Measurements from ENCODE around the gene SPRR2E.
A peak's percentile ranks its signal among the peaks of the same experiment; 100 is the strongest.
"Not testable (repeated sequence)": the region's sequence is repeated elsewhere in the genome, so short reads cannot be mapped to it uniquely, and the experiment has no call there.

SPRR2E gene

DNA sequence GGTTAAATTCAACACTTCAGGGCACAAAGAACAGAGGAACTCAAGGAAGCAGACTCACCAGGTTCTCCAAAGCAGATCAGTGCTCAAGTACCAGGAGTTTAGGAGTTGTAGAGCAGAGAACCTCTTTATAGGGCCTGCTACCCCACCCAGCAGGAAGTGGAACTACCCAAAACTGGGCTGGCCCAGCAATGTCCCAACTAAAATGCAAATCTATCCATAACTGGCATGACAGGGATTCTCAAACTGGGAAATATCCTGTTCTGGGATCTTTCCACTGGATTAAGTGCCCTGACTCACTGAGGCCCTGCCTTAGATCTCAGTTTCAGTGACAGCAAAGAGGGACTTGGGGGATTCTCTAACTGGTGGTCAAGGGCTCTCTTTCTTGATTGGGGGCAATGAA is at the start of gene SPRR2E:
SPRR2E (minus strand) TSS at position 101 of the 400 bp plus-strand sequence. CDS start 775 bp downstream, outside the sequence.
- no peak for DNase-seq (ENCODE audit: low read depth)

DNA sequence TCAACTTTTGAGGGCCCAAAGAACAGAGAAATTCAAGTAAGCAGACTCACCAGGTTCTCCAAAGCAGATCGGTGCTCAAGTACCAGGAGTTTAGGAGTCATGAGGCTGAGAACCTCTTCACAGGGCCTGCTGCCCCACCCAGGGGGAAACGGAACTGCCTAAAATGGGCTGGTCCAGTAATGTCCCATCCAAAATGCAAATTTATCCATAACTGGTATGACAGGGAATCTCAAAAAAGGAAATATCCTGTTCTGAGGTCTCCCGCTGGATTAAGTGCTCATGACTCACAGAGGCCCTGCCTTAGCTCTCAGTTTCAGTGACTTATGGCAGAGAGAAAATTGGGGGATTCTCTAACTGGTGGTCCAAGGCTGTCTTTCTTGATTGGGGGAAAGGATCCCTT is 47.1 kb upstream of the SPRR2E start:
- DNase-seq (ENCODE audit: low read depth): no peak

DNA sequence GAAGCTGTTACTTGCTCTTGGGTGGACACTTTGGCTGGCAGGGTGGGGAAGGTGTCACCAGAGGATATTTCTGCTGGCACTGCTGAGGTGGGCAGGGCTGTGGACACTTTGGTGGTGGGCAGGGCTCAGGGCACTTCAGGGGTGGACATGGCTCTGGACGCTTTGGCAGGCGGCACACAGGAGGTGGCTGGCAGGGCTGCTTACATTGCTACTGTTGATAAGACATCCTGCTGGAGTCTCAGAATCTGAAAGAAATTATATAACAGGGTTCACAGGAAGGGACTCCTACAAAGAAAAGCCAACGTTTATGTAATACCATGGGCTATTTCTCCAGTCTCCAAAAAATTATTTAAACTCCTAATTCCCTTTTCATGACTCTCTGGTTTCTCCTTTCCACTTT is 46.2 kb upstream of the SPRR2E start:
- no peak for DNase-seq (ENCODE audit: low read depth)

DNA sequence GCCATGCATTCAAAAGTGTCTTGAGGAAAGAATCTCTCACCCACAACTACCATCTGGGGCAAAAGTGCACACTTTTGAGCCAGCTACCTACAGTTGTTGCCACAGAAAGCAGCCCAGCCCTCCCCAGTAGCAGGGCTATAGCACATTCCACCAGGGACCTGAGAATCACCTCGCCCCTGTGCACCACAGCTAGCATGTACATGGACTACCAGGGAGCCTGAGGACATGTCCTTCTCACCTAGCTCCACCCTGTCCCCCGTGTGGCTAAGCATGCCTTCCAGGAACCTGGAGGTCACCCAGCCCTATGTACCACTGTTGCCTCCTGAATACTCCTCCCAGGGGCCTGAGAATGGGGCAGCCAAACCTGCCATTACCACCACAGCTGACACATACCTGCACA is 39.4 kb upstream of the SPRR2E start:
- no peak for DNase-seq (ENCODE audit: low read depth)

DNA sequence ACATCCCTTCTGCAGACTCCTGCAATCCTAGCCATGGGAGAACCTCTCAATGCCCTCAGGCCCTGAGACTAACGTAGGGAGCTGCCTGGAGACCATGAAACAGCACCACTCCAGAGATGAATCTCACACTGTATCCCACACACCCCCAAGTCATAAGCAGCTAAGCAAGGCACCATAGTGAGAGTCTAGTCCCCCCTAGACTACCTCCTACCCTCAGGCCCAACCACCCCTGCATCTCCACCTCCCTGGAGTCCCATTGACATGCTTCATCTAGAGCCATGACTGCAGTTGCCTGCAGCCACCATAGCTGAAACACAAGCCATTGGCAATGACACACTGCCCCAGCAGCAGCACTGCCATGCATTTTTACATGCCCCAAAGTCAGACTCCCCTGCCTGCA is 38.9 kb upstream of the SPRR2E start:
- no peak for DNase-seq (ENCODE audit: low read depth)

DNA sequence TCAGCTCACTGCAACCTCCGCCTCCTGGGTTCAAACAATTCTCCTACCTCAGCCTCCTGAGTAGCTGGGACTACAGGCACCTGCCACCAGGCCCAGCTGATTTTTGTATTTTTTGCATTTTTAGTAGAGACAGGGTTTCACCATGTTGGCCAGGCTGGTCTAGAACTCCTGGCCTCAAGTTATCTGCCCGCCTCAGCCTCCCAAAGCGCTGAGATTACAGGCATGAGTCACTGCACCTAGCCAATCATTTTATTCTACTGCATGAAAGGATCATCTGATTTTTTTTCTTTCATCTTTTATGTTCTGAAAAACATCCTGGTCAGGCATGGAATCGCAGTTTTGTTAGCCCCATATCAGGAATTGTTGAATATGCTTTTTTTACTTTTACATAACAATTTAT is 34.4 kb upstream of the SPRR2E start:
- not testable (repeated sequence) for DNase-seq (ENCODE audit: low read depth)

DNA sequence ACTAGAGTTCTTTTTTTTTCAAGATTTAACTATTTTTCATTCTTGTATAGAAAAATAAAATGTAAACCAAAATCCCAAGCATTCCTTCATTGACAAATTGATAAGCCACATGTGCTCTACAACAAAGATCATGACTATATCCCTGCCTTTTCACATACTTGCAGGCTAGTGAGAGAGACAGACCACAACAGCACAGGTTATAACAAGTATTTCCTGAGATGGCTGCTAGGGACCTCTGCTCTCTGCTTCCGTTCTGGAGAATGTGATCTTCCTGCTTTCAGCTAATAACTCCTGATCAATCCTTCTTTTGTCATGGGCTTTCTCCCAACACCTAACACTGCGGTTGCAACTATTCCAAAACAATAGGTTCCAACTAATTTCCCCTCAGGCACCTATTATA is 33.0 kb upstream of the SPRR2E start:
- no peak for DNase-seq (ENCODE audit: low read depth)

DNA sequence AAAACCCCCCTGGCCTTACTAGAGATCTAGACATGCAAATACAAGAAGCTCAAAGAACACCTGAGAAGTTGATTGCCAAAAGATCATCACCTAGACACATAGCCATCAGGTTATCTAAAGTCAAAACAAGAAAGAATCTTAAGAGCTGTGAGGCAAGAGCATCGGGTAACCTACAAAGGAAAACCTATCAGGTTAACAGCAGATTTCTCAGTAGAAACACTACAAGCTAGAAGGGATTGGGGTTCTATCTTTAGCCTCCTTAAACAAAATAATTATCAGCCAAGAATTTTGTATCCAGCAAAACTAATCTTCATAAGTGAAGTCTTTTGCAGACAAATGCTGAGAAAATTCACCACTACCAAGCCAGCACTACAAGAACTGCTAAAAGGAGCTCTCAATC is 31.2 kb upstream of the SPRR2E start:
- no peak for DNase-seq (ENCODE audit: low read depth)

DNA sequence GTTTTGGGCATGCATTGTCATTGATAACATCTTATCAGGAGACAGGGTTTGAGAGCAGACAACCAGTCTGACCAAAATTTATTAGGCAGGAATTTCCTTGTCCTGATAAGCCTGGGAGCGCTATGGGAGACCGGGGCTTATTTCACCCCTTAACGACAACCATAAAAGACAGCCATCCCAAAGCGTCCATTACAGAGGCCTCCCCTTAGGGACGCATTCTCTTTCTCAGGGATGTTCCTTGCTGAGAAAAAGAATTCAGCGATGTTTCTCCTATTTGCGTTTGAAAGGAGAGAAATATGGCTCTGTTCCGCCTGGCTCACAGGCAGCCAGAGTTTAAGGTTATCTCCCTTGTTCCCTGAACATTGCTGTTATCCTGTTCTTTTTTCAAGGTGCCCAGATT is 29.5 kb upstream of the SPRR2E start:
- DNase-seq (ENCODE audit: low read depth): not testable (repeated sequence)

DNA sequence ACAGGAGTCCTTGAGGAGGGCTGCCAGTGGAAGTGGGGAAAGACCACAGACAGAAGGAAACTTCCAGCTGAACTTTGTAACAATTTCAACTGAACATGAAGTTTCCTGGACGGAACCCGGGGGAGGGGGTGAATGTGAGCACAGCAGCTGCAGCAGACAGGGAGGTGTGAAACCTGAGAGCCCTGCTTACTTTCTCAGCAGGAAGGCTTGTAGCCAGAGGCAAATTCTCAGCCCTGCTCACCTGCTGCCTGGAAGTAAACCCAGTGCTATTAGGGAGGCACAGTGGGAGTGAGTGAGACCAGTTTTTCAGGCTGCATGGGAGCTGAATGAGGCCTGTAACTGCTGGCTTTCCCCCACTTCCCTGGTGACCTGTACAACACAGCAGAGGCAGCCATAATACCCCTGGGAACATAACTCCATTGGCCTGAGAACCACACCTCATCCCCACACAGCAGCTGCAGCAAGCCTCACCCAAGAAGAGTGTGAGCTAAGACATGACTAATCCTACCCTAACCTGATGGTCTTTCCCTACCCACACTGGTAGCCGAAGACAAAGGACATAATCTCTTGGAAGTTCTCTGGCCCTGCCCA is 28.6 kb upstream of the SPRR2E start:
- DNase-seq (ENCODE audit: low read depth): no peak

DNA sequence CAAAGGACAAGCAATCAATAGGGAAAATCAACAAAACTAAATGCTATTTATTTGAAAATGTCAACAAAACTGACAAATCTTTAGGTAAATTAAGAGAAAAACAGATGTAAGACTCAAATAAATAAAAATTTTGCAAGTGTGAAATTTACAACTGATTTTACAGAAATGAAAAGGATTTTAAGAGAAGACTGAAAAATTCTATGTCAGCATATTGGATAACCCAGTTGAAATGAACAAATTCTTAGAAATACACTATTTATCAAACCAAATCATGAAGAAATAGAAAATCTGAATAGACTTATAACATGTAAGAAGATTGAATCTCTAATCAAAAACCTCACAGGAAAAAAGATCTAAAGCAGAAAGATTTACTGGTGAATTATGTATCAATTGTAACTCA is 26.6 kb upstream of the SPRR2E start:
- DNase-seq (ENCODE audit: low read depth): no peak

DNA sequence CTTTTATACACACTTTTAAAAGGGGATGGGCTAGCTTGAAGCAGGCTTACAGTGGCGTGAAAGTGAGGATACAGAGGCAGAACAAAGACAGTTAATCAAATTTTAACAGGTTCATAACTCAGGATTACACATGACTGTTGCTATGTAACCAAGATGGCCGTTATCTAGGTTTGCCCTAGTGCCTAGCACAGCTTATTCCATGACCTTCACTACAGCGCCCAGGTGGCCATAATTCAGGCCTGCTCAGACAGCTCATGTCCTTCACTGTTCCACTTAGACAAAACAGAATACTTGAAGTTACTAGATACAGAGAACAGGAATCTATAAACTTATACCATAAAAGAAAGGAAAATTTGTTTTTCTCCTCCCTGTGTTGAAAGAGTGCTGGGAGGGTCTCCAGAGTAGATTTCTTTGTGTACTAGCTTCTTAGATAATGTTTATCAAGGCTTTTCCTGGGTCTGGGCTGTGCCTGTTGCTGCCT is 25.2 kb upstream of the SPRR2E start:
- no peak for DNase-seq (ENCODE audit: low read depth)

DNA sequence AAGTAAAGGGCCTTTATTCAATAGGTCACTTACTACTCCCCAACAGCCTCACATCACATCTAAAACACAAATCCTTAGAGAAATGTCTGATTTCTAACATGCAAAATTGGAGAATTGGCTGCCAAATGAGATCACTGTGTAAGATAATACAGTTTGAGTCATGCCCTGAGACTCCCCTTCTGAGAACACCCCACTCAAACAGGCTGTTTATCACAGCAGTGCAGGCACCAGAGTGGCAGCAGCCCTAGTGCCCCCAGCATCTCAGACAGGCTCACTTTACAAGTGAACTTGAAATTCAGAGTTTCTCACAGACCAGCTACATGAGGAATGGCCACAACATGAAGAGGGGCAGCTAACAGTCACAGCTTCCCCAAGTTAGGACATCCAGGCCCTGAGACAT is 20.9 kb upstream of the SPRR2E start:
- not testable (repeated sequence) for DNase-seq (ENCODE audit: low read depth)

DNA sequence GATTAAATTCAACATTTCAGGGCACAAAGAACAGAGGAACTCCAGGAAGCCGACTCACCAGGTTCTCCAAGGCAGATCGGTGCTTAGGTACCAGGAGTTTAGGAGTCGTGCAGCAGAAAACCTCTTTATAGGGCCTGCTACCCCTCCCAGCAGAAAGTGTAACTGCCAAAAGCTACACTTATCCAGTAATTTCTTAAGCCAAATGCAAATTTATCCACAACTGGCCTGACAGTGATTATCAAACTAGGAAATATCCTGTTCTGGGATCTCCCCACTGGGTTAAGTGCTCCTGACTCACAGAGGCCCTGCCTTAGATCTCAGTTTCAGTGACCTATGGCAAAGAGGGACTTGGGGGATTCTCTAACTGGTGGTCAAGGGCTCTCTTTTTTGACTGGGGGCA is 19.1 kb upstream of the SPRR2E start, which contains the start of gene SPRR2F:
SPRR2F (minus strand) TSS at position 101 of the 400 bp plus-strand sequence. CDS start 783 bp downstream, outside the sequence.
- DNase-seq (ENCODE audit: low read depth): no peak

DNA sequence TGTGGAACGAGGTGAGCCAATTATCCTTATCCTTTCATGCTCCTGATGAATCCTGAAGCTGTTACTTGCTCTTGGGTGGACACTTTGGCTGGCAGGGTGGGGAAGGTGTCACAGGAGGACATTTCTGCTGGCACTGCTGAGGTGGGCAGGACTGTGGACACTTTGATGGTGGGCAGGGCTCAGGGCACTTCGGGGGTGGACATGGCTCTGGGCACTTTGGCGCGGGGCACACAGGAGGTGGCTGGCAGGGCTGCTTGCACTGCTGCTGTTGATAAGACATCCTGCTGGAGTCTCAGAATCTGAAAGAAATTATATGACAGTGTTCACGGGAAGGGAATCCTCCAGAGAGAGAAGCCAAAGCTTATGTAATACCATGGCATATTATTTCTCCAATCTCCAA is 18.1 kb upstream of the SPRR2E start:
- not testable (repeated sequence) for DNase-seq (ENCODE audit: low read depth)

DNA sequence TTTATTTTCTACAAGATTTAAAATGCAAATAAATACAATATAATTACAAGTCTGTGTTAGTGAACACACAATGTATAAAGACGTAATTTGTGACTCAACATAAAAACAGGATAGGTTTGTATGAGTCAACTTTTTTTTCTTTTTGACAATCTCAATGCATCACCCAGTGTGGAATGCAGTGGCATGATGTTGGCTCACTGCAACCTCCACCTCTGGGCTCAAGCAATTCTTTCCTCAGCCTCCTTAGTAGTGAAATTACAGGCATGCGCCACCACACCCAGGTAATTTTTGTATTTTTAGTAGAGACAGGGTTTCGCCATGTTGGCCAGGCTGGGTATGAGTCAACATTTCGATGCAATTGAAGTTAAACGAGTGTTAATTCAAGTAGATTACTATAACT is 5.9 kb upstream of the SPRR2E start:
- peak; percentile 82 for DNase-seq (ENCODE audit: low read depth)

DNA sequence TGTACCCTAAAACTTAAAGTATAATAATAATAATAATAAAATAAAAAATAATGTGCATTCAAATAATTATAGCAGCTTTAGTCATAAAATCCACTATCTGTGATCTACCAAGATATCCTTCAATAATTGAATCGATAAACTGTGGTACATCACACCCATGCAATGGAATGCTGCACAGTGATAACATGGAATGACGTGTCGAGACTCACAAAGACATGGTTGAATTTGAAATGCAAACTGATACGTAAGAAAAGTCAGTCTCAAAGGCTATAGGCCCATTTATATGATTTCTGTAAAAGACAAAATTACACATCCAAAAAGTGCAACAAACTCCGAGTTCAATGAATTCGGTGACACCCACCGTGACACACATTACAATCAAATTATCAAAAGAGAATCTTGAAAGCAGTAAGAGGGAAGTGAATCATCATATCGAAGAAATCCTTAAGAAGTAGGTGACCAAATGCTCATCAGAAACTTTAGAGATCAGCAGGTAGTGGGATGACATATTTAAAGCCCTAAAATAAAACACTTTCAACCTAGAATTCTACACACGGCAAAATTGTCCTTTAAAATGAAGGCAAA is 5.2 kb upstream of the SPRR2E start:
- DNase-seq (ENCODE audit: low read depth): no peak

DNA sequence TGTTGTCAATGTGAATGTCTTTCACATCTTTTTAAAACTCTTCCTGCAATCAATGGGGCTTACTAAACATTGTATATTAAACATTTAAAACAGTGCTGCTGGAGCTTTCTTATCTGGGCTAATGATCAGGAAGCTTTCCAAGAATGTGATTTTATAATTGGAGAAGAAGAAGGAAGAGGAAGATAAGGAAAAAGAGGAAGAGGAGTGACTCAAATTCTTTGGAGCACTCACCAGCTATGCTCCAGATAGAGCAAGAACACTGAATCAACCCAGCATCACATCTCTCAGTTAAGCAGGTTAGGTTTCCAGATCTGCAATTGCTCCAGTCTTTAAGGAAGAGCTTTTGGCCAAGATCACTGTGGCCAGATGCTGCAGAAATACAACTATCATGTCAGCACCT is 1.4 kb upstream of the SPRR2E start:
- DNase-seq (ENCODE audit: low read depth): no peak

DNA sequence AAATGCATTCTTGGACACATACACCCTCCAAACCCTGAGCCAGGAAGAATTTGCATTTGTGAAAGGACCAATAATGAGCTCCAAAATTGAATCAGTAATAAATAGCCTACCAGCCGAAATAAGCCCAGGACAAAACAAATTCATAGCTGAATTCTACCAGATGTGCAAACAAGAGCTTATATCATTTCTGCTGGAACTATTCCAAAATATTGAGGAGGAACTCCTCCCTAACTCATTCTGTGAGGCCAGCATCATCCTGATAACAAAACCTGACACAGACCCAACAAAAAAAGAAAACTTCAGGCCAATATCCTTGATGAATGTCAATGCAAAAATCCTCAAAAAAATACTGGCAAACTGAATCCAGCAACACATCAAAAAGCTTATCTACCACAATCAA is 6.7 kb downstream of the SPRR2E start:
- no peak for DNase-seq (ENCODE audit: low read depth)

DNA sequence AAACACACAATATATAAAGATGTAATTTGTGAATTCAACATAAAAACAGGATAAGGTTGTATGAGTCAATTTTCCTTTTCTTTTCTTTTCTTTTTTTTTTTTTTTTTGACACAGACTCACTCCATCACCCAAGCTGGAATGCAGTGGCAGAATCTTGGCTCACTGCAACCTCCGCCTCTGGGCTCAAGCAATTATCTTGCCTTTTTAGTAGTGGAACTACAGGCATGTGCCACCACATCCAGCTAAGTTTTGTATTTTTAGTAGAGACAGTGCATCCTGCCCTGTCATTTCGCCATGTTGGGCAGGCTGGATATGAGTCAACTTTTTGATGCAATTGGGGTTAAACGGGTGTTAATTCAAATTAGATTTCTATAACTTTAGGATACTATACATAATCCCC is 12.6 kb downstream of the SPRR2E start:
- no peak for DNase-seq (ENCODE audit: low read depth)

DNA sequence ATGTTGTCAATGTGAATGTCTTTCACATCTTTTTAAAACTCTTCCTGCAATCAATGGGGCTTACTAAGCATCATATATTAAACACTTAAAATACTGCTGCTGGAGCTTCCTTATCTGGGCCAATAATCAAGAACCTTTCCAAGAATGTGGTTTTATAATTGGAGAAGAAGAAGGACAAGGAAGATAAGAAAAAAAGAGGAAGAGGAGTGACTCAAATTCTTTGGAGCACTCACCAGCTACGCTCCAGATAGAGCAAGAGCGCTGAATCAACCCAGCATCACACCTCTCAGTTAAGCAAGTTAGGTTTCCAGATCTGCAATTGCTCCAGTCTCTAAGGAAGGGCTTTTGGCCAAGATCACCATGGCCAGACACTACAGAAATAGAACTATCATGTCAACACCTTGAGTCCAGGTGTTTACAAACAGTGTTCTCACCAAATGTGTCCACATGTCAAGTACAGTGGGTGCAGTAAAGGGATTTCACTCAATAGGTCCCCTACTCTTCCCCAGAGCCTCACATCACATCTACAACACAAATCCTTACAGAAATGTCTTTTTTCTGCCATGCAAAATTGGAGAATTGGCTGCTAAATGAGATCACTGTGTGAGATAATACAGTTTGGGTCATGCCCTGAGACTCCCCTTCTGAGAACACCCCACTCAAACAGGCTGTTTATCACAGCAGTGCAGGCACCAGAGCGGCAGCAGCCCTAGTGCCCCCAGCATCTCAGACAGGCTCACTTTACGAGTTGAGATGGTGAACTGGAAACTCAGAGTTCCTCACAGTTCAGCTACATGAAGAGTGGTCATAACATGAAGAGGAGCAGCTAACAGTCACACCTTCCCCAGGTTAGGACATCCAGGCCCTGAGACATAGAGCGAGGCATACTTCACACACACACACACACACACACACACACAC is 21.3 kb downstream of the SPRR2E start:
- no peak for DNase-seq (ENCODE audit: low read depth)

DNA sequence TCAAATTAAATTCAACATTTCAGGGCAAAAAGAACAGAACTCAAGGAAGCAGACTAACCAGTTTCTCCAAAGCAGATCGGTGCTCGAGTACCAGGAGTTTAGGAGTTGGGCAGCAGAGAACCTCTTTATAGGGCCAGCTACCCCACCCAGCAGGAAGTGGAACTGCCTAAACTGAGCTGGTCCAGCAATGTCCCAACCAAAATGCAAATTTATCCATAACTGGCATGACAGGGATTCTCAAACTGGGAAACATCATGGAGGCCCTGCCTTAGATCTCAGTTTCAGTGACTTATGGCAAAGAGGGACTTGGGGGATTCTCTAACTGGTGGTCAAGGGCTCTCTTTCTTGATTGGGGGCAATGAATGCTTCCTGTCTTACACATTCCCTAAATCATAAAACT is 22.8 kb downstream of the SPRR2E start, which contains the start of gene SPRR2B:
SPRR2B (minus strand) TSS at position 101 of the 400 bp plus-strand sequence. CDS start 772 bp downstream, outside the sequence.
- no peak for DNase-seq (ENCODE audit: low read depth)

DNA sequence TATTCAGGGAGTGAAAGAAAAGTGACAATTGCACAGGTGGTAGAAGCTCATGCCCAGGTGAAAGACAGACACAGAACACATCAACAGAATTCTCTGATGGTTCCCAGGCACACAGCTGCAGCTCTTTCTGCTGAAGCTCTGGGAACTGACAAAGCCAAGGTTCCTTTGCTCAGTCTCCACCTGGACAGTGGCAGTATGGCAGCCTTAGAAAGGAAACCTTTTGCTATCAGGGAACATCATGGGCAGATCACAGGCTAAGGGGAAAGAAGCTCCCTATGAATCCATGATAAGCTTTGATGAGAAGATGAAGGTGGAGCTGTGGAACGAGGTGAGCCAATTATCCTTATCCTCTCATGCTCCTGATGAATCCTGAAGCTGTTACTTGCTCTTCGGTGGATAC is 24.1 kb downstream of the SPRR2E start:
- no peak for DNase-seq (ENCODE audit: low read depth)

Measured in HS-5 (cell line).